ENCODE results near the gene HYDIN. TPM values are rescaled to one million over a fixed set of nuclear protein-coding genes. Genes with fewer than 3 reads are reported as not detected.

Gene HYDIN
- total and polyA plus RNA-seq, 2 donors (not counting 1 experiment from before 2014, with no cell fraction given): 0.54 to 1.7 TPM

DNA sequence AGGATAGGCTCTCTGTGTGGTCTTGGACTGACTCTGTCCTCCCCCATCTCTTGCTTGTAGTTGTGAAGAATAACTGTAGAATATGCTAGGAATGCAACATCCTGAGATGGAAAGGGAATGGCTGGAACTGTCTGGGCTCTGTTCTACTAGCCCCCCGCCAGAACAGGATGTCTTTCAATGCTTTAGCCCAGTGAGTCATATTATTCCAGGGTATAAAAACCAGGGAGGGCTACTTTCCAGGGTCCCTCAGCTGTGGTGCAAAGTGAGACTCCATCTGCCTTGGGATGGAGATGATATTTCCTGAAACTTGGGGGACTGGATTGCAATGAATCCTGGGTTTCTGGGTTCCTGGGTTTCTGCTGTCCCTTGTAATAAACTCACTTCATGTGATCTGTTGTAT is 32.1 kb downstream of the HYDIN start:
- Histone ChIP-seq H2AFZ (ENCODE audit: low read length) (no peak overlapping the region), H3K36me3 (ENCODE audit: control insufficient read depth, insufficient read depth, low read length) (no peaks in the 10 kb centered on the region), H3K4me2 (ENCODE audit: extremely low read depth, insufficient read depth, low read length) (no peak overlapping the region), H3K9ac (ENCODE audit: insufficient read depth, low read length) (no peak overlapping the region), H3K79me2 (ENCODE audit: control insufficient read depth, insufficient read depth, low read length) (no peaks in the 10 kb centered on the region), H3K4me1 (ENCODE audit: control insufficient read depth, extremely low read depth, insufficient read depth, low read length) (no peaks in the 10 kb centered on the region), H3K27ac (ENCODE audit: insufficient read depth, low read length) (no peak overlapping the region), H4K20me1 (ENCODE audit: control insufficient read depth, extremely low read depth, insufficient read depth, low read length) (no peaks in the 10 kb centered on the region), H3K9me3 (ENCODE audit: control insufficient read depth, insufficient read depth, low read depth, low read length) (no peaks in the 10 kb centered on the region), H3K27me3 (ENCODE audit: control insufficient read depth, insufficient read depth, low read length) (no peaks in the 10 kb centered on the region), H3K4me3 (replicated peaks in 1 of 4; ENCODE audit: control extremely low read depth in 1 of 4, insufficient read depth in 1 of 4, low read depth in 3 of 4, low read length in 4 of 4) (no peak overlapping the region)
- no peak for TF ChIP-seq EZH2 (IDR thresholded peaks at IDR 0.05; ENCODE audit: low read length, missing control alignments)
- TF ChIP-seq, protein P1, sequence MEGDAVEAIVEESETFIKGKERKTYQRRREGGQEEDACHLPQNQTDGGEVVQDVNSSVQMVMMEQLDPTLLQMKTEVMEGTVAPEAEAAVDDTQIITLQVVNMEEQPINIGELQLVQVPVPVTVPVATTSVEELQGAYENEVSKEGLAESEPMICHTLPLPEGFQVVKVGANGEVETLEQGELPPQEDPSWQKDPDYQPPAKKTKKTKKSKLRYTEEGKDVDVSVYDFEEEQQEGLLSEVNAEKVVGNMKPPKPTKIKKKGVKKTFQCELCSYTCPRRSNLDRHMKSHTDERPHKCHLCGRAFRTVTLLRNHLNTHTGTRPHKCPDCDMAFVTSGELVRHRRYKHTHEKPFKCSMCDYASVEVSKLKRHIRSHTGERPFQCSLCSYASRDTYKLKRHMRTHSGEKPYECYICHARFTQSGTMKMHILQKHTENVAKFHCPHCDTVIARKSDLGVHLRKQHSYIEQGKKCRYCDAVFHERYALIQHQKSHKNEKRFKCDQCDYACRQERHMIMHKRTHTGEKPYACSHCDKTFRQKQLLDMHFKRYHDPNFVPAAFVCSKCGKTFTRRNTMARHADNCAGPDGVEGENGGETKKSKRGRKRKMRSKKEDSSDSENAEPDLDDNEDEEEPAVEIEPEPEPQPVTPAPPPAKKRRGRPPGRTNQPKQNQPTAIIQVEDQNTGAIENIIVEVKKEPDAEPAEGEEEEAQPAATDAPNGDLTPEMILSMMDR (conservative IDR thresholded peaks at IDR 0.05 in 1 of 2, IDR thresholded peaks at IDR 0.05 in 1 of 2; ENCODE audit: low read depth in 1 of 2, low read length in 2 of 2): no peak
- no peak for DNase-seq (ENCODE audit: low read depth in 2 of 2)

DNA sequence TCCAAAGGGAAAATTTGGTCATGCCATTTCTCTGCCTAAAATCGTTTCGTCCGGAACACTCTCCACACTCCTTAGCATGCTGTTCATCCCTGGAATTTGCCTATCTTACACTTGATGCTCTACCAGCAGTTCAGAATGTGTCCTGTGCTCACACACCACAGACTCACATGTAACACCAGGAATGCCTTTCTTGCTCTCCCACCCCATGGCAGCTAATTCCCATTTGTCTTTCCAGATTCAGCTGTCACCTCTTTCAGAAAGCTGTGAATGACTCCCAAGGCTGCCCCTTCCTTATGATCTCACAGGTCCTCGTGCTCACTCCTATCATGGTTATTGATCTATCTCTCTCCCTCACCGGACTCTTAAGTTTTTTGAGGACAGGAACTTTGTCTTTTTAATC is 38.1 kb downstream of the HYDIN start:
- Histone ChIP-seq H3K27ac (ENCODE audit: insufficient read depth, low read length) (no peak overlapping the region), H2AFZ (ENCODE audit: low read length) (no peak overlapping the region), H3K36me3 (ENCODE audit: control insufficient read depth, insufficient read depth, low read length) (no peaks in the 10 kb centered on the region), H3K4me2 (ENCODE audit: extremely low read depth, insufficient read depth, low read length) (no peak overlapping the region), H3K27me3 (ENCODE audit: control insufficient read depth, insufficient read depth, low read length) (no peaks in the 10 kb centered on the region), H3K9me3 (ENCODE audit: control insufficient read depth, insufficient read depth, low read depth, low read length) (no peaks in the 10 kb centered on the region), H3K9ac (ENCODE audit: insufficient read depth, low read length) (no peak overlapping the region), H4K20me1 (ENCODE audit: control insufficient read depth, extremely low read depth, insufficient read depth, low read length) (no peaks in the 10 kb centered on the region), H3K79me2 (ENCODE audit: control insufficient read depth, insufficient read depth, low read length) (no peaks in the 10 kb centered on the region), H3K4me3 (replicated peaks in 1 of 4; ENCODE audit: control extremely low read depth in 1 of 4, insufficient read depth in 1 of 4, low read depth in 3 of 4, low read length in 4 of 4) (no peak overlapping the region), H3K4me1 (ENCODE audit: control insufficient read depth, extremely low read depth, insufficient read depth, low read length) (no peaks in the 10 kb centered on the region)
- no peak for DNase-seq (ENCODE audit: low read depth in 2 of 2)
- no peak for TF ChIP-seq EZH2 (IDR thresholded peaks at IDR 0.05; ENCODE audit: low read length, missing control alignments)
- TF ChIP-seq, protein P1 (conservative IDR thresholded peaks at IDR 0.05 in 1 of 2, IDR thresholded peaks at IDR 0.05 in 1 of 2; ENCODE audit: low read depth in 1 of 2, low read length in 2 of 2): no peak

DNA sequence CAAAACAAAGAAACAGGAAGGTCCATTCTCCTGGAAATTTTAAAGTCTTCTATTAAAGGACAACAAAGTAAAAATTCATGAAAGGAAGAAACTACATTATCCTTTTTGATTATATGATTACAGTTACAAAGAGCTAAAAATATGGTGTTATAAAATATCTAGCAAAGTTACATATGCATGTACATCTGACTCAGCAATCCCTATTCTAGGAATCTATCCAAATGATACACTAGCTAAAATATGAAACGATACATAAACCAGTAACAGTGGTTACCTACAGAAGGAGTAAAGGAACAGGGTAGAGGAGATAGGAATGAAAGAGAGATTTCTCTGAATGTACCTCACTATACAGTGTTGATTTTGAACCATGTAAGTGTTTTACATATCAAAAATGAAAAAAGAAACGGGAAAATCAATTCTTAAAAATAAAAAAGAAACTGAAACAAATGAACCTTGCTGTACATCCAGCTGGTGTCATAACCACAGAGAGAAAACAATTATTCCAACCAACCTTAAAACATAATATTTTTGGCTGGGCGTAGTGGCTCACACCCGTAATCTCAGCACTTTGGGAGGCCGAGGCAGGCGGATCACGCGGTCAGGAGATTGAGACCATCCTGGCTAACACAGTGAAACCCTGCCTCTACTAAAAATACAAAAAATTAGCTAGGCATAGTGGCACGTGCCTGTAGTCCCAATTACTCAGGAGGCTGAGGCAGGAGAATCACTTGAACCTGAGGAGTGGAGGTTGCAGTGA is 41.4 kb downstream of the HYDIN start:
- TF ChIP-seq, protein P1 (conservative IDR thresholded peaks at IDR 0.05 in 1 of 2, IDR thresholded peaks at IDR 0.05 in 1 of 2; ENCODE audit: low read depth in 1 of 2, low read length in 2 of 2): no peak
- TF ChIP-seq EZH2 (IDR thresholded peaks at IDR 0.05; ENCODE audit: low read length, missing control alignments): no peak
- Histone ChIP-seq H2AFZ (ENCODE audit: low read length) (no peak overlapping the region), H3K36me3 (ENCODE audit: control insufficient read depth, insufficient read depth, low read length) (no peaks in the 10 kb centered on the region), H3K27me3 (ENCODE audit: control insufficient read depth, insufficient read depth, low read length) (no peaks in the 10 kb centered on the region), H3K4me3 (replicated peaks in 1 of 4; ENCODE audit: control extremely low read depth in 1 of 4, insufficient read depth in 1 of 4, low read depth in 3 of 4, low read length in 4 of 4) (no peak overlapping the region), H3K79me2 (ENCODE audit: control insufficient read depth, insufficient read depth, low read length) (no peaks in the 10 kb centered on the region), H3K9ac (ENCODE audit: insufficient read depth, low read length) (no peak overlapping the region), H4K20me1 (ENCODE audit: control insufficient read depth, extremely low read depth, insufficient read depth, low read length) (no peaks in the 10 kb centered on the region), H3K9me3 (ENCODE audit: control insufficient read depth, insufficient read depth, low read depth, low read length) (no peaks in the 10 kb centered on the region), H3K4me2 (ENCODE audit: extremely low read depth, insufficient read depth, low read length) (no peak overlapping the region), H3K27ac (ENCODE audit: insufficient read depth, low read length) (no peak overlapping the region), H3K4me1 (ENCODE audit: control insufficient read depth, extremely low read depth, insufficient read depth, low read length) (no peaks in the 10 kb centered on the region)
- DNase-seq (ENCODE audit: low read depth in 2 of 2): no peak

All from fibroblast of lung (primary cell).